Upper lobe of left lung (tissue), 6 donors: Measurements from ENCODE around the gene HBD. TPM values are rescaled to one million over a fixed set of nuclear protein-coding genes. Genes with fewer than 3 reads are reported as not detected.
A peak's percentile ranks its signal among the peaks of the same experiment; 100 is the strongest.
"Not testable (repeated sequence)": the region's sequence is repeated elsewhere in the genome, so short reads cannot be mapped to it uniquely, and the experiment has no call there.

ENCODE experiments used
- ATAC-seq, 2 donors: fragments of 200-7000 bp; cut with Tn5 transposase; one replicate each; pipeline ENCODE4 v1.9.1; 2022; ENCODE audit warnings: mild to moderate bottlenecking in 2 of 2, moderate library complexity in 2 of 2; ENCODE audit not compliant: low FRiP score in 2 of 2
- DNase-seq, 2 donors: peaks; one replicate each; pipeline ENCODE4 v3.0.0-alpha.2; 2019 to 2020
- H3K27ac ChIP-seq, 4 donors: fragments of 200-600 bp; sonication (generic); one replicate each; pipeline ENCODE4 v1.5.1; 2016 to 2019
- H3K27me3 ChIP-seq, 4 donors: fragments of 200-600 bp; sonication (generic); one replicate each; pipeline ENCODE4 v1.5.1; 2017 to 2019
- H3K36me3 ChIP-seq, 4 donors: fragments of 200-600 bp; sonication (generic); one replicate each; pipeline ENCODE4 v1.5.1; 2016 to 2019
- H3K4me1 ChIP-seq, 4 donors: fragments of 200-600 bp; sonication (generic); one replicate each; pipeline ENCODE4 v1.5.1; 2018 to 2019
- H3K4me3 ChIP-seq, 4 donors: fragments of 200-600 bp; sonication (generic); one replicate each; pipeline ENCODE4 v1.5.1; 2017 to 2019; ENCODE audit warnings: mild to moderate bottlenecking in 2 of 4, moderate library complexity in 1 of 4
- H3K9me3 ChIP-seq, 4 donors: fragments of 200-600 bp; sonication (generic); one replicate each; pipeline ENCODE4 v1.5.1; 2018 to 2019
- EP300 ChIP-seq, 4 donors: sonication (generic); formaldehyde crosslinking; IDR thresholded peaks; one replicate each; pipeline ENCODE4 v1.5.1; 2017; ENCODE audit warnings: antibody characterized with exemption in 4 of 4, control low read depth in 2 of 4
- POLR2A ChIP-seq, 4 donors: fragments of 450-650 bp; IDR thresholded peaks; one replicate each; pipeline ENCODE4 v1.5.1; 2016 to 2017; ENCODE audit warnings: antibody characterized with exemption in 4 of 4, mild to moderate bottlenecking in 2 of 4
- POLR2AphosphoS5 ChIP-seq, 2 donors: sonication (generic); formaldehyde crosslinking; IDR thresholded peaks; one replicate each; pipeline ENCODE4 v1.5.1; 2017; ENCODE audit warnings: antibody characterized with exemption in 2 of 2
- WGBS, 2 donors: methylation state at CpG; one replicate each; pipeline ENCODE4 v1.1.5; 2017 to 2018; 5-methylcytosine and 5-hydroxymethylcytosine counted together
- total RNA-seq, 6 donors: library from RNA; depleted of rRNA in 4 of 6; stranded (reverse); fragments of >200 nt in 4 of 6; gene quantifications; one replicate each; pipeline versions ENCODE4 v1.1.0 to v1.2.1, GENCODE V29; 2016 to 2021
- TF ChIP-seq, protein P1 (sequence below), 6 experiments: fragments of 450-650 bp in 4 of 6; fragments of 200-600 bp in 2 of 6; sonication (generic) in 2 of 6; IDR thresholded peaks; one replicate each; pipeline ENCODE4 v1.5.1; 2016 to 2019; ENCODE audit warnings: antibody characterized with exemption in 6 of 6
- donor health status: DM: no; HTN: no; CAD: no; lungs with moderate emphysema.
- donor health status: DM: no; HTN: yes; CAD: no; lungs with severe emphysema.

Gene HBD
- total RNA-seq, 6 donors from 2014 or later: 7.2 TPM; not detected in 5

DNA sequence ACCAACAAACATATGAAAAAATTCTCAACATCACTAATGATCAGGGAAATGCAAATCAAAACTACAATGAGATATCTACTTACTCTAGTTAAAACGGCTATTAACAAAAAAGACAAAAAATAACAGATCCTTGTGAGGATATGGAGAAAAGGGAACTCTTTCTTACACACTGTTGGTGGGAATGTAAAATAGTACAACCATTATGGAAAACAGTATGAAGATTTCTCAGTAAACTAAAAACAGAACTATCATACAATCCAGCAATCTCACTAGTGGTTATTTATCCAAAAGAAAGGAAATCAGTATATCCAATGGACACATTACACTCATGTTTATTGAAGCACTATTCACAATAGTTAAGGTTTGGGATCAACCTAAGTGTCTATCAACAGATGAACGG, 31.5 kb upstream of the HBD start:
- 46 to 70% methylated on average over 2 of the region's 2 CpGs for WGBS, 2 donors
- ATAC-seq: no peak
- H3K9me3 ChIP-seq: no peaks in the 10 kb centered on the region
- H3K4me3 ChIP-seq: no peak overlapping the region
- TF ChIP-seq EP300 (IDR thresholded peaks at IDR 0.05) (no peak), POLR2AphosphoS5 (IDR thresholded peaks at IDR 0.05) (no peak), POLR2A (IDR thresholded peaks at IDR 0.05) (no peak)
- TF ChIP-seq, protein P1, sequence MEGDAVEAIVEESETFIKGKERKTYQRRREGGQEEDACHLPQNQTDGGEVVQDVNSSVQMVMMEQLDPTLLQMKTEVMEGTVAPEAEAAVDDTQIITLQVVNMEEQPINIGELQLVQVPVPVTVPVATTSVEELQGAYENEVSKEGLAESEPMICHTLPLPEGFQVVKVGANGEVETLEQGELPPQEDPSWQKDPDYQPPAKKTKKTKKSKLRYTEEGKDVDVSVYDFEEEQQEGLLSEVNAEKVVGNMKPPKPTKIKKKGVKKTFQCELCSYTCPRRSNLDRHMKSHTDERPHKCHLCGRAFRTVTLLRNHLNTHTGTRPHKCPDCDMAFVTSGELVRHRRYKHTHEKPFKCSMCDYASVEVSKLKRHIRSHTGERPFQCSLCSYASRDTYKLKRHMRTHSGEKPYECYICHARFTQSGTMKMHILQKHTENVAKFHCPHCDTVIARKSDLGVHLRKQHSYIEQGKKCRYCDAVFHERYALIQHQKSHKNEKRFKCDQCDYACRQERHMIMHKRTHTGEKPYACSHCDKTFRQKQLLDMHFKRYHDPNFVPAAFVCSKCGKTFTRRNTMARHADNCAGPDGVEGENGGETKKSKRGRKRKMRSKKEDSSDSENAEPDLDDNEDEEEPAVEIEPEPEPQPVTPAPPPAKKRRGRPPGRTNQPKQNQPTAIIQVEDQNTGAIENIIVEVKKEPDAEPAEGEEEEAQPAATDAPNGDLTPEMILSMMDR (IDR thresholded peaks at IDR 0.05): no peak
- H3K4me1 ChIP-seq: no peaks in the 10 kb centered on the region
- DNase-seq: no peak
- no peaks in the 10 kb centered on the region for H3K36me3 ChIP-seq
- no peak overlapping the region for H3K27ac ChIP-seq
- no peaks in the 10 kb centered on the region for H3K27me3 ChIP-seq

GRCh38 chr11:5258543-5259262, 24.4 kb upstream of the HBD start:
- Histone ChIP-seq H3K36me3 (no peaks in the 10 kb centered on the region), H3K9me3 (no peaks in the 10 kb centered on the region), H3K4me3 (no peak overlapping the region), H3K4me1 (no peaks in the 10 kb centered on the region), H3K27me3 (no peaks in the 10 kb centered on the region), H3K27ac (no peak overlapping the region)
- TF ChIP-seq, protein P1 (IDR thresholded peaks at IDR 0.05): no peak
- TF ChIP-seq POLR2AphosphoS5 (IDR thresholded peaks at IDR 0.05): no peak
- TF ChIP-seq POLR2A (IDR thresholded peaks at IDR 0.05): no peak
- TF ChIP-seq EP300 (IDR thresholded peaks at IDR 0.05): no peak
- no peak for DNase-seq
- whole genome bisulfite sequencing, 2 donors: 81 to 82% methylated on average over 4 to 7 of the region's 7 CpGs
- ATAC-seq: no peak

DNA sequence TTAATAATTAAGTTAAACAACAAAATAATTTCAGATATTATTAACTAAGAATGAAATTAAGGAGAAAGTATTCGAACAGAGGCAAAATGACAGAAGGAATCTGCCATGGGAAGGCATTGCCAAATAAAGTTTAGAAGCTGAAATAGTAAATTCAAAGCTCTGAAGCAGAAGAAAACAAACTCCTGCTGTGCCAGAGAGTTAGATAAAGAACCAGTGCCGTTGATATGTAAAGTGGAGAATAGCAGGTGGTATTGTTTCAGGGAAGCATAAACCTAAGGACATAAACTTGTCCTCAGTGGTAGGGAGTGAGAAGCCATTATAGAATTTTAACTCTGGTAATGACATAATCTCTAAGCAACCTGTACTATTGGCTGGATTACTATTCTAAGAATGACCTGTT, 23.0 kb upstream of the HBD start:
- Histone ChIP-seq H3K36me3 (no peaks in the 10 kb centered on the region), H3K4me3 (no peak overlapping the region), H3K4me1 (no peaks in the 10 kb centered on the region), H3K27me3 (no peaks in the 10 kb centered on the region), H3K9me3 (no peaks in the 10 kb centered on the region), H3K27ac (no peak overlapping the region)
- TF ChIP-seq POLR2A (IDR thresholded peaks at IDR 0.05): no peak
- TF ChIP-seq, protein P1 (IDR thresholded peaks at IDR 0.05): no peak
- TF ChIP-seq POLR2AphosphoS5 (IDR thresholded peaks at IDR 0.05): no peak
- no peak for TF ChIP-seq EP300 (IDR thresholded peaks at IDR 0.05)
- whole genome bisulfite sequencing, 2 donors: 26 to 40% methylated on average over 2 of the region's 2 CpGs
- ATAC-seq (no peak), DNase-seq (no peak)

GRCh38 chr11:5254646-5255413, 20.5 kb upstream of the HBD start, which contains the start of gene HBG2:
HBG2 (minus strand) TSS chr11:5254781; CDS start chr11:5254728, 53 bp downstream.
- not testable (repeated sequence) for H3K4me1 ChIP-seq, ATAC-seq, H3K4me3 ChIP-seq, H3K27me3 ChIP-seq, H3K9me3 ChIP-seq, H3K36me3 ChIP-seq, DNase-seq, H3K27ac ChIP-seq
- WGBS, 2 donors: 63 to 65% methylated on average over 4 of the region's 9 CpGs

DNA sequence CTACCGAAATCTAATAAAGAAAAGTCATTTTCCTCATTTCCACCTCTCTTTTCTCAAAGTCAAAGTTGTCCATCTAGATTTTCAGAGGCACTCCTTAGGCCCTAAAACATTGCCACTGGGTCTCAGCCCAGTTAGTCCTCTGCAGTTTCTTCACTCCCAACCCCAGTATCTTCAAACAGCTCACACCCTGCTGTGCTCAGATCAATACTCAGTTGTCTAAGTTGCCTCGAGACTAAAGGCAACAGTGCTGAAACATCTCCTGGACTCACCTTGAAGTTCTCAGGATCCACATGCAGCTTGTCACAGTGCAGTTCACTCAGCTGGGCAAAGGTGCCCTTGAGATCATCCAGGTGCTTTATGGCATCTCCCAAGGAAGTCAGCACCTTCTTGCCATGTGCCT, 19.7 kb upstream of the HBD start:
- DNase-seq, H3K27me3 ChIP-seq, H3K36me3 ChIP-seq, H3K27ac ChIP-seq, H3K4me1 ChIP-seq, H3K4me3 ChIP-seq, H3K9me3 ChIP-seq: not testable (repeated sequence)
- WGBS, 2 donors: 80% methylated on average over 2 of the region's 2 CpGs
- peak; percentile 46 to 56 for ATAC-seq

- not testable (repeated sequence) for H3K4me1 ChIP-seq, H3K9me3 ChIP-seq, DNase-seq, H3K36me3 ChIP-seq, ATAC-seq, H3K4me3 ChIP-seq, H3K27ac ChIP-seq, H3K27me3 ChIP-seq
- 51 to 85% methylated on average over 5 of the region's 5 CpGs for WGBS, 2 donors
Measured at GRCh38 chr11:5253440-5253839, 19.2 kb upstream of the HBD start.
